GM19099 (cell line): Measurements from ENCODE around the gene PLA2G4F.

Experiments
- POLR2A ChIP-seq: IDR thresholded peaks from 3 replicates; pipeline ENCODE4 v1.6.1; 2011; ENCODE audit warnings: low read depth; ENCODE audit not compliant: insufficient read length; ENCODE audit errors: extremely low read depth

The PLA2G4F gene

DNA sequence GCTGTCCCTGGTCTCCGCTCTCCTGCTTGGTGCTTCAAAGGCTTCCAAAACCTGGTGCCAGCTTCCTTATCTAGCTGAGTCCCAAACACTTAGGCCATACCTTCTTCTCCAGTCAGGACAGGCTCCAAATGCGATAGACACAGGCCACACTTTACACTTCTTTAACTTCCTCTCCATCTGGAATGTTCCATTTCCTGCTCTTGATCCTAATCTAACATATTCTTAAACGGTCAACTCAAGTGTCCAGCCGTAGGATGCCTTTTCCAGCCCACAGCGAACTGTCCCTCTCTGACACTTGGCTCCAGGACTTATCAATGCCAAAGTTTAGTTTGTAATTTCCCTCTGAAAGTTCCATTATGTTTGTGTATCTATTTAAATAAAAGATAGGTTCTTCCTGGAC is 19.2 kb upstream of the PLA2G4F start:
- no peak for TF ChIP-seq POLR2A

DNA sequence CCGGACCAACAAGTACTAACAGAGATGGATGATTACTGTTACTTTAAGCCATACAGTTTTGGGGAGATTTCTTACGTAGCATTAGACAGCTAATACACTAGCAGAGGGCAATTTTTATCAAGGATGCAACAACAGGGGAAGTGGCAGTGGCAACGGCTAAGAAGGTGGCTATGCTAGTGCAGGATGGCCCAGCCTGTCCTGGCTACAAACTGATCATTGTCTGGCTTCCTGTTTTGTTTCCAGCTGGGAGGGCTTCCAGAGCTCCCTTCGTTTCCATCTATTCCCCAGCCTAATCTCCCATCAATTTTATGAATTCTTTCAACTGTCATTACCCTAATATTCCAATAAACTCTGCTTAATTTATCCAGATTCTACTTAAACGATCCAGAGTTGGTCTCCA is 16.0 kb upstream of the PLA2G4F start:
- no peak for TF ChIP-seq POLR2A

DNA sequence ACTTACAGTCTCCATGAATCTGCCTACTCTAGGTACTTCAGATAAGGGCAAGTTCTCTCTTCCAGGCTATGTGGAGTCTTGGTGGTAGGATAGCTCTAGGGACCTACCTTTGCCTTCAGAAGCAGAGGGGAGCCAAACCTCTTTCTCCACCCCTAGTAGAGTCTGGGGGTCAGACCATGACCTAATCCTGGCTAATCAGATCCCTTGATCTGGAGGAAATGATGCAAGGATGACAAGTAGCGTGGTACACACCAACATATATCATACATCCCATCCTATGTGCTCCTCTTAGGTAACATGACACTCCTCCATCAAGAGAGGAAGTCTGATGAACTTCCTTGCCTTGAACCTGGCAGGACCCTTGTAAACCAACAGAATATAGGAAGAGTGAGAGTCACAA is 15.4 kb upstream of the PLA2G4F start:
- no peak for TF ChIP-seq POLR2A

DNA sequence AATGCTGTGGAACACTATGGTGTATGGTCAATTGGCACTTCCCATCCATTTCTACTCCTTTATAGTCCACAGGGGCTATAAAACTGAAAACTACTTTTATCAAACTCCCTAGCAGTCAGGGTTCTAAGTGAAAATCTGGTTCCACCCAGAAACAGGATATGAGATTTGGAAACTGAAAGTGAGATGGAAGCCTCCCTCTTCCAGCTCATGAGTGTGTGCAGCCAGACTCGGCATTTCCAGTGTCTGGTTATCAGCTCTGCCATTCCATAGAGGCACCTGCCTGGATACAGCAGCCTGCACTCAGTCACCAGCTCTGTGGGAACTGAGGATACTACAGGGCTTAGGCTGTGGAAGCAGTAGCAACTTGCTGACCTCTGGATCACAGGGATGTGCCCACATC is 14.7 kb upstream of the PLA2G4F start:
- no peak for TF ChIP-seq POLR2A

DNA sequence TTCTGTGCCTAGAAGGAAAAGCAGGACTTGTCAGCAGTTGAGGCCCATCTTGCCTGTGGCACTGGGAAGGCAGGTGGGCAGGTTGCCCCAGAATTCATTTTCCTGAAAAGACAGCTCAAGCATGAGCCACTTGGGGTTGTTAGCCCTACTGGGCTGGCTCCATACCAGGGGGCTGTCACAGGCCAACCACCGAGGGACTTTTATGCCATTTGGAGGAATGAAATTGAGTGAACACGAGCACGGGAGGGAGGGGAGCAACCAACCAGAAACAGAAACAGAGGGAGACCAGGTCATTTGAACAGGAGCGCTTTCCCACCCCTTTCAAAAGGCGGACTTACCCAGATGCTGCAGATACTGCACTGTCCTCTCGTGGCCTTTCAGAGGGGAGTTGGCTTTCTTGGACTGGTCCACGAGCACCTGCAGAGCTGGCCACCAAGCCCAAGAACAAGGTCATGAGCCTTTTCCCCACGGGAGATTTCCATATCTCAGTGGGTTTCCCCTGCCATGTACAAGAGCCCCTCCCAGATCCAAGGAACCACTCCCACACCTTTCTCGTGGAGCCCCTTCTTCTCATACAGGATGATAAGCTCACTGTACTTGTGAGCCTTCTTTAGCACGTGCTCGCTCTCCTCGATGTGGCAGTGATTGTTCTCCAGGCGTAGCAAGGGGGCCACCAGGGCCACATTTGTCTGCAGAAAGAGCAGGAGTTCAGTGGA is 9.9 kb upstream of the PLA2G4F start:
- no peak for TF ChIP-seq POLR2A

DNA sequence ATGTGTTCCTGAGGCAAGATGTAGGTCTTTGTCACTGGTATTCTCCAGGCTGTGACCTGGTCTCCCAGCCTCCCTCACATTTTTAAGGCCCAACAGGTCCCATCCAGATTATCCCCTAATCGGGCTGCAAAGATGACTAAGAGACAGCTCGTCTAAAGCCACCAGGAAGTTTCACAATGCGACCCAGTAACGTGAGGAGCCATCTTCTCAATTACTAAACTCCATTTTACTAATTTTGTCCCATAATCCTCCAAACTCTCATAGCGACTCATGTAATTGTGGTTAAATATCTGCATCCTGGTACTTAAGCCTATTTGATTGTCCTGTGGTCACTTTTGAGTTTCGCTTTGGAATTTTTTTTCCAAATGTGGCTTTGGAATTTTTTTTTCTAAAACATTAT is 8.7 kb upstream of the PLA2G4F start:
- TF ChIP-seq POLR2A = no peak

DNA sequence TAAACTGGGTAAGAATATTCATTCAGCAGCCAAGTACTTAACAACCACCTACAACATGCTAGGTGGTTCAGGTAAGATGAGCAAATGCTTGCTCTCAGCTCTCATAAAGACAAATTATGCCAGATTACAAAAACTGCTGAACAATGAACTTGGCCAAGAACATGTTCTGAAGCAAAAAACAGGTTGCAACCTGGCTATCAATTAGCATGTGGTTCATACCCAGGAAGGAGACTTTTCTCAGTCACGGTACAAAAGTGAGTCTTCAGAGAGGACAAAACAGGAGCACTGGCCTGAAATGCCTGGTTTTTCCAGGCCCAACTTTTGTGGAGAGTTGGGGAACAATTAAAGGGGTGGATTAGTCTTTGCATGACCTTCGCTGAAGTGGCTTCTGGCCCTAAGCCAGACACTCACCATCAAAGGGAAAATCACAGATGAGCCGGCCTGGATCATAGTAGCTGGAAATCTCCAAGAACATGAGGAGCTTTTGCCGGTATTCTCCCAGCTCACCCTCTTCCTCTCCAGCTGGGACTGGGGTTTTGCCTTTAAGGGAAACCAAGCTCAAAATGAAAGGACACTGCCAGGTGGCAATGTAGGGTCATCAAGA is 7.6 kb upstream of the PLA2G4F start:
- TF ChIP-seq POLR2A = no peak

DNA sequence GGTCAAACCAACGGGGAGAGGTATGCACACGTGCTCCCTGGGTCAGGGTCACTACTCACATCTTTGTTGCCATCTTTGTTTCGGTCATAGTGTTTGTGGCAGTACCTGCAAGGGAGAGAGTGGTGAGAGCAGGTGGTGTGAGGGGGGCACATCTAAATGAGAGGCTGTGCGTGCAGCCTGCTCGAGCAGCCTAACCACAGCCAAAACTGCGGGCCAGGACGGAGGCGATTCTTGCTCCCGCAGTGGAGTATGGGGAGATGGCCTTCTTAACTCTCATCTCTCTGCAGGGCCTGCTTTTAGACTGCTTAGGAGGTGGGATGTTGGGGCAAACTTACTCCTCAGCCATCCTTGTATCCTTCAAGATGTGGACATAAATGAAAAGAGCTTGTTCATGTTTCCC is 6.9 kb upstream of the PLA2G4F start:
- no peak for TF ChIP-seq POLR2A

DNA sequence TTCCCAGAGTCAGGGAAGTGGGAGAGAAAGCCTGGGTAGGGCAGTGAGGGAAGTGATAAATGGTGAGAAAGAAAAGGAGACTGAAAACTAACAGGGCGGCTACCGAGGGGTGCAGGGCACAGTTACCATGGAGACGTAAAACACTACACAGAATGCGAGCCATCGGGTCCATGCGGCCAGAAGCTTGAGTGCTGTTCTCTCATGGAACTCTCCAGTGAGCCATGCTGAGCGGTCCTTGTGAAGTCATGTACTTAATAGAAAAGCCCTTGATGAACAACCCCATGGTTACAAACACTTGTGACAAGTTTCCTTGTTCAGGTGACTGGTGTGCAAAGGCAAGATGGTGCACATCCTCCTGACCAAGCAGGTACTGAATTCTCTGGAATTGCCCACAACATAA is 3.7 kb upstream of the PLA2G4F start:
- no peak for TF ChIP-seq POLR2A

DNA sequence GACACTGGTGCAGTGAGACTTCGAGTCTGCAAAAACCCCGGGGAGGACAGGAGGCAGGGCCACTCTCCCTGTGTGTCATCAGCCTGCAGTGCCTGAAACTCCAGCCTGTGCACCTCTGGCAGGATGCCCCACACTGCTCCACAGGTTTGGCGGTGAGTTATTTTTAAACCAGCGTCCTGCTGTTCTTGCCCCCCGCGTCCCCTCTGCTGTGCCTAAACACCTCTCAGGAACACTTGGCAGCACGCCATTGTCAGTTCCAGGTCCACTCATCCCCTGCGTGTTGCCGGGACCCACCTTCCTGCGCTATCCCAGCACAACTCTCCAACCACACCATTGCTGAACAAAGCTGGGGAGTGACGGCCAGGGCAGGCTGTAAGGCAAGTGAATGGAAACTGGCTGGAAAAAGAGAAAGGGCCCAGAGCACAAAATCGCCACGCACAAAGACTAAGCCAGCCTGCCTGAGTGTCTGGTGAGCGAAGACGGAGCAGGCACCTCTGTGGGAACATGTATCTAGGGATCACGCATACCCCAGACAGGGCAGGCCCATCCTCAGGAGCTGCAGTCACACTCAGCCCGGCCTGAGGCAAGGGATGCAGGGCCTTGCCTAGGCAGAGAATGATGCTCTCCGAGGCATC is 3.1 kb upstream of the PLA2G4F start:
- no peak for TF ChIP-seq POLR2A

DNA sequence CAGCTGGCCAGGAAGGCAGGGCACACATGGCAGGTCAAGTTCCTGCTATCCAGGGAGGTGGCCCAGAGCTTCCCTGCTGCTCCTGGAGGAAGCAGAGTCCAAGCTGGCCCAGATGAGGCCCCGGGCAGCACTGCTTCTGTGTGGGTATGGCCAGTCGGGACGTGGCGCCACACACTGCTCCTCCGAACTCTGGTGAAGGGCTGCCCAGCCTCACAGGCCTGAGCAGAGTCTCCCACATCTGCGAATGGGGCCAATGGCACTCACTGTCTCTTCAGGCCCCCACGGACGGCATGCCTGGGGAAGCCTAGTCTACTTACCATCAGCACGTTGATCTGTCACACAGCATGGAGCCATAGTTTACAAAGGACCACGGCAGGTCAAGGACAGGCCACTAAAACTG is 2.5 kb upstream of the PLA2G4F start:
- TF ChIP-seq POLR2A = no peak

DNA sequence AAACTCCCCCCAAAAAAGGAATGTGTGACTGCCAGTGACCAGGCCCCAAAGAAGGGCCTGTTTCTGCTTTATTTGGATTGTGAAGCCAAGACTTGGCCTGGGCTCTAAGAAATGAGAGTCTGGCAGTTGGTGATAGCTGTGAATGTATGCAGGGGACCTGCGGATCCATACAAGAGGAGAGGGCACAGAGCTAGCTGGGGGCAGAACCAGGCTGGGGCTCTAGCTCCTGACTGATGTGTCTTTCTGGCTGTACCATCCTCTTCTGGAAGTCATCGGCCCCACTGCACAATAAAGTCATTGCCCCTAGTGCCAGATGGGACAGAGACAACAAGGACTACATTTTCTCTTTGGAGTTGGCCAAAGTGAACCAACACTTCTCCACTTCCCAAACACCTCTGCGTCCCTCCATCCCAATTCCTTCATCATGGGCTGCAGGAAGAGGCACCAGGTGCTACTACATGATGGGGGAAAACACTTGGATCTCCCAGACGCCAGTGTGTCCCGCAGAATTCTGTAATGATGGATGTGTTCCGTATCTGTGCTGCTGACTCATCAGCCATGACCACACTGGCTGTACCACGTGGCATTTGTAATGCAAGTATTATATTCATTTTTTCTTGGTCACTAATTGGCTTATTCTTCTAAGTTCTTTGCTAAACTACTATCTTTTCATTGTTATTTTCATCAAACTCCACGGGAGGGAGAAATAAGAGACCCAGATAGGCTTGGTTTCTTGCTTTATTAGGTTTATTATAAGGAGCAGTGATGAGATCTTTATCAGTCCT is 1.7 kb upstream of the PLA2G4F start:
- no peak for TF ChIP-seq POLR2A

DNA sequence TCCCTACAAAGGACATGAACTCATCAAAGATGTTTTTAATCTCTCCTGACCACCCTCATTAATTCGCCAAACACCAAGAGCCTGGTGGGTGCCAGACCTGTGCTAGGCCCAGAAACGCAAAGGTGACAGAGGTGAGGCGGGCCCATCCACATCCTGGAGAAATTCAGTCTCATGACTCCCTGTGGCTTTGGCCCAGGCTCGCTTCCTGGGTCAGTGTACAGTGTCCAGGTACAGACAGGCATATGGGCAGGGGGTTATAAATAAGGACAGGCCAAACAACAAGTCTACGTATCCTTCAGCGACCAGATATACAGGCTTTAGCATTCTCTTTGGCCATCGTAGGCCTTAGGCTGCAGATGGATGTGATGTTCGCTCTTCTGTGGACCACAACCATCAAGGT is 945 bp upstream of the PLA2G4F start:
- no peak for TF ChIP-seq POLR2A

DNA sequence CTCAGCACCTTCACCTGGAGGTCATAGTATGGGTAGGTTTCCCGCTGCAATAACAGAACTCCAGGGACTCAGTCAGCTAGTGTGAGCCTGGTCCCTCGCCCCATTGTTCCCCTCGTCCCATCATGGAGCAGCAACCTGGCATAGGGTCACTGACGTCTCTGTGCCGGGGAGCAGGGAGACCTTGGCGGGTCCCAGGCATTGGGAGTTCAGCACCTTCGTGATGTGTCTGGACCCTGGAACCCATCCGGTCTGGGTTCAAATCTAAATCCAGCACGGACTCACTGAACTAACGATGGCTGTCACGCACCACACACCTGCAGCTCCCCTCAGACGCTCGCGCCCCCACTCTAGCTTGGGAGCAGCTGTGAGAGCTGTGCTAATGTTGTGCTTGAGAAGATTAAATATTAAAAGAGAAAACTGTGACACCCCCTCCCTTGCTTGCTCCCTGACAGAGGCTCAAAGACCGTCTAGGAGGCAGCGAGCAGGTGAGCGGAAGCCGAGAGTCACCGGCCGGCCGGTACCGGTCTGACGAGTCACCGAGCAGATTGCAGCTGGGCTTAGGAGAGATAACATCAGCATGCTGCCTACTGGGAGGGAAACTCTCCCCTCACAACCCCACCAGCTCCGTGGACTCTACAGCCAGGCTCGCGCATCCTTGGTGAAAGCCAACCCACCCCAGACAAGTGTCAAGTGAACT is 742 bp downstream of the PLA2G4F start:
- TF ChIP-seq POLR2A = no peak

DNA sequence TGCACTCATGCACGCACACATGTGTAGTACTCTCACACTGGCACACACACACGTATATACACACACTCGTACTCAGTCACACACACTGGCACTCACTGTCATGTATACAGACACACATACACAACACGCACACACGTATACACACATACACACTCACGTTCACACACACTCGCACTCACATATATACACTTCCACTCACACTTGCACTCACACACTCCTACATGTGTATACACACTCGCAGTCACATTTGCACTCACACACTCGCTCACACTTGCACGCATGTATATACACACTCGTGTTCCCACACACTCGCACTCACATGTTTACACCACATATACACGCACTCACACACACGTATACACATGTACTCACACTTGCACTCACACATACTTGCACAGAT is 1.5 kb downstream of the PLA2G4F start:
- no peak for TF ChIP-seq POLR2A

DNA sequence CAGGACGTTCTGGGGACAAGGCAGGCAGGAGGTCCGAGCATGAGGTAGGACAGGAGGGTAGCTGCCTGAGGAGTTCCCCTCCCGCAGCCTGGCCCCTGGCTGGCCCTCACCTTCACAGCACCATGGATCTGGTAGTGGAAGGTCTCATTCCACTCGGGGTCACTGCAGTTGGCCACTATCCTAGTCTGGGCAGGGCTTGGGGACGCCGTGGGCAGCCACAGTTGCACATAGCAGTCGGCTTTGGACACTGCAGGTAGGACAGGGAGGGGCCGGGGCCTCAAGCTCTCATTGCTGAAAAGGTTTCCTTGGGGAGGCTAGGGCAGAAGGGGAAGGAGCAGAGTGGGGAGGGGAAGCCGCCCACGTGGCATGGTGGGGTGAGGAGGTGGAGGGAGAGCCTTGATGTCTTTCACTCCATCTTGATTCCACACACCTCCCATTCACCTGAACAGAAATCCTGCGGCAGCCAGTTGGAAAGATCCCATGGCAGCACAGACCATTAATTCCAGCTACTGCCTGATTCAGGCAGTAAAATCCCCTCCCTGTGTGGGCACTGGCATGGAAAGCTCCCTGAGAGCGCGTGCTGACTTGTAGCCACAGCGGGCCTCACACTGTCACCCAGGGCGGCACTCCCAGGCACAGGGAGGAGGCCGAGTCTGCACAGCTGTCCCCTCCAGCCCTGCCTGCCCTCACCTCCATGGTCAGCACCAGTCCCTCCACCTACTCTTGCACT is 2.1 kb downstream of the PLA2G4F start:
- no peak for TF ChIP-seq POLR2A
